Measurements from ENCODE around the gene ACAN.

GRCh38 chr15:88904257-88904623 is 101.0 kb downstream of the ACAN start:
- TF ChIP-seq CTCF (conservative IDR thresholded peaks at IDR 0.05; ENCODE audit: low read depth, low read length) (no peak), EZH2 (IDR thresholded peaks at IDR 0.05; ENCODE audit: borderline replicate concordance, low read depth, low read length, poor library complexity, severe bottlenecking) (no peak)
